HG03045 (cell line): ENCODE data around the gene SPACA9.

Experiments used
- ATAC-seq: cut with Tn5 transposase; IDR thresholded peaks from one replicate; pipeline ENCODE4 v1.9.1; 2021; ENCODE audit warnings: mild to moderate bottlenecking, moderate library complexity; ENCODE audit not compliant: unreplicated experiment

The SPACA9 gene

GRCh38 chr9:132862533-132862932, 16.2 kb upstream of the SPACA9 start:
- ATAC-seq: no peak

GRCh38 chr9:132863096-132863495, 15.6 kb upstream of the SPACA9 start:
- ATAC-seq: no peak

- no peak for ATAC-seq
Measured at GRCh38 chr9:132864277-132864676, 14.4 kb upstream of the SPACA9 start.

GRCh38 chr9:132864691-132865090, 14.0 kb upstream of the SPACA9 start:
- no peak for ATAC-seq

GRCh38 chr9:132866898-132867297, 11.8 kb upstream of the SPACA9 start:
- ATAC-seq: no peak

- no peak for ATAC-seq
Measured at GRCh38 chr9:132869266-132869665, 9.4 kb upstream of the SPACA9 start.

GRCh38 chr9:132873403-132873802, 5.3 kb upstream of the SPACA9 start:
- ATAC-seq: no peak

- no peak for ATAC-seq
Measured at GRCh38 chr9:132875159-132875558, 3.5 kb upstream of the SPACA9 start.

- ATAC-seq: no peak
Measured at GRCh38 chr9:132876849-132877248, 1.8 kb upstream of the SPACA9 start.

- no peak for ATAC-seq
Measured at GRCh38 chr9:132877458-132877823, 1.3 kb upstream of the SPACA9 start.

GRCh38 chr9:132877824-132878694, 639 bp upstream of the SPACA9 start, which contains the start of gene AK8:
AK8 (minus strand) TSS chr9:132878284; CDS start chr9:132878255, 29 bp downstream.
- no peak for ATAC-seq

- no peak for ATAC-seq
Measured at GRCh38 chr9:132879457-132880323, 992 bp downstream of the SPACA9 start.

GRCh38 chr9:132880324-132880661, 1.6 kb downstream of the SPACA9 start:
- no peak for ATAC-seq

GRCh38 chr9:132881826-132882225, 3.1 kb downstream of the SPACA9 start:
- no peak for ATAC-seq

GRCh38 chr9:132882616-132883015, 3.9 kb downstream of the SPACA9 start:
- no peak for ATAC-seq

GRCh38 chr9:132883349-132884294, 4.9 kb downstream of the SPACA9 start:
- ATAC-seq: no peak

- ATAC-seq: no peak
Measured at GRCh38 chr9:132885720-132886333, 7.1 kb downstream of the SPACA9 start.

GRCh38 chr9:132886334-132886725, 7.6 kb downstream of the SPACA9 start:
- no peak for ATAC-seq

- no peak for ATAC-seq
Measured at GRCh38 chr9:132887181-132888120, 8.8 kb downstream of the SPACA9 start.
